GM12891 (cell line): ENCODE measurements around the gene SLC25A22.

Experiments used
- PAX5 ChIP-seq: IDR thresholded peaks from 2 replicates; pipeline ENCODE4 v1.6.1; 2011; ENCODE audit warnings: low read length, moderate library complexity, mild to moderate bottlenecking; ENCODE audit not compliant: insufficient read depth, severe bottlenecking
- POLR2A ChIP-seq: IDR thresholded peaks from 2 replicates; pipeline ENCODE4 v1.6.1; 2011; ENCODE audit warnings: low read depth, low read length, control low read depth
- POLR2AphosphoS5 ChIP-seq: IDR thresholded peaks from 2 replicates; pipeline ENCODE4 v1.6.1; 2011; ENCODE audit warnings: low read depth, low read length, control low read depth
- POU2F2 ChIP-seq: IDR thresholded peaks from 2 replicates; pipeline ENCODE4 v1.6.1; 2011; ENCODE audit warnings: low read depth, mild to moderate bottlenecking, control low read depth, low read length, moderate library complexity
- SPI1 ChIP-seq: IDR thresholded peaks from 2 replicates; pipeline ENCODE4 v1.6.1; 2011; ENCODE audit warnings: low read depth, low read length, control low read depth
- TAF1 ChIP-seq: IDR thresholded peaks from 2 replicates; pipeline ENCODE4 v1.6.1; 2011; ENCODE audit warnings: low read depth, low read length, control low read depth

DNA sequence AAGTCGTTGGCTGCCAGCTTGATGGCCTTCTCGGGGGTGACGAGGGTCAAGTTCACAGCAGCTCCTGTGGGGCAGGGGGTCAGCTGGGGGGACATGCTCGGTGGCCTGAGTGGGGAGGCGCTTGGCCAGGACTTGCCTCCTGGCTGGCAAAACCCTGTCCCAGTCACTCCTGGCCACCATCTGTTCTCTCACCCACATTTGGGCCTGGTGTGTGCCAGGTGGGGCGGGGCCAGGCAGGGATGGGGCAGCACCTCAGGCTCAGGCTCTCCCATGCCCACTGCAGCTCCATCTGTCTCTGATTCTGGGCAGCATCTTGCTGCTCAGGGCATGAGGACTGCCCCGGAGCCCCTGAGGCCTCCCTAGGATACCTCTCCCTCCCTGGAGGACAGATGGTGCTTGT is 4.5 kb downstream of the SLC25A22 start:
- no peak for TF ChIP-seq TAF1
- no peak for TF ChIP-seq POLR2A
- no peak for TF ChIP-seq POLR2AphosphoS5
- no peak for TF ChIP-seq PAX5
- TF ChIP-seq SPI1: no peak
- TF ChIP-seq POU2F2: no peak
